Stomach (tissue), 4 donors: ENCODE data around the gene PIK3R6.

Experiments
- CTCF ChIP-seq, 7 experiments: fragments of 450-650 bp in 4 of 7; fragments of 200-600 bp in 3 of 7; sonication (generic) in 3 of 7; IDR thresholded peaks; one replicate each; pipeline ENCODE4 v1.5.1; 2016 to 2019; ENCODE audit warnings: antibody characterized with exemption in 7 of 7, control low read depth in 2 of 7, mild to moderate bottlenecking in 1 of 7
- POLR2A ChIP-seq, 4 donors: fragments of 450-650 bp; IDR thresholded peaks; one replicate each; pipeline ENCODE4 v1.6.1; 2016; ENCODE audit warnings: antibody characterized with exemption in 4 of 4, control low read depth in 2 of 4, mild to moderate bottlenecking in 1 of 4, moderate library complexity in 1 of 4

GRCh38 chr17:8867361-8867981, at the start of gene PIK3R6:
- TF ChIP-seq CTCF (IDR thresholded peaks at IDR 0.05) = no peak
- TF ChIP-seq POLR2A (IDR thresholded peaks at IDR 0.05) = no peak
